SU-DHL-6 (cell line): Measurements from ENCODE around the gene SPIRE2.
"Not testable (repeated sequence)": the region's sequence is repeated elsewhere in the genome, so short reads cannot be mapped to it uniquely, and the experiment has no call there.

Source experiments
- H2AFZ ChIP-seq: fragments of 200-600 bp; sonication (generic); 2 replicates; pipeline ENCODE4 v1.6.1; 2014; ENCODE audit warnings: low read depth, mild to moderate bottlenecking, moderate library complexity, mixed read lengths, antibody characterized with exemption, low read length; ENCODE audit not compliant: severe bottlenecking
- H3F3A ChIP-seq: fragments of 200-600 bp; shearing (Covaris generic); 2 replicates; pipeline ENCODE4 v1.6.0; 2016; ENCODE audit warnings: antibody characterized with exemption, mild to moderate bottlenecking; ENCODE audit not compliant: insufficient read depth
- H3K27ac ChIP-seq: fragments of 200-600 bp; sonication (generic); 2 replicates; pipeline ENCODE4 v1.5.1; 2016; ENCODE audit warnings: low read depth, mild to moderate bottlenecking, low read length, moderate library complexity, mixed read lengths
- H3K27me3 ChIP-seq: fragments of 200-600 bp; sonication (generic), shearing (Covaris generic); 2 replicates; pipeline ENCODE4 v1.6.0; 2014; ENCODE audit warnings: mild to moderate bottlenecking, low read length
- H3K36me3 ChIP-seq: fragments of 200-600 bp; sonication (generic); 2 replicates; pipeline ENCODE4 v1.6.1; 2014; ENCODE audit warnings: mild to moderate bottlenecking, low read length, mixed read lengths
- H3K4me2 ChIP-seq: fragments of 300-600, 200-600 bp; shearing (Covaris generic), sonication (generic); 2 replicates; pipeline ENCODE4 v1.6.0; 2014; ENCODE audit warnings: low read length, low read depth, mild to moderate bottlenecking; ENCODE audit not compliant: poor library complexity, severe bottlenecking
- H3K4me3 ChIP-seq: fragments of 200-600 bp; sonication (generic); 2 replicates; pipeline ENCODE4 v1.5.1; 2014; ENCODE audit warnings: antibody characterized with exemption, low read length, mild to moderate bottlenecking, mixed read lengths; ENCODE audit not compliant: insufficient read depth, poor library complexity, severe bottlenecking
- H3K79me2 ChIP-seq: fragments of 200-600 bp; sonication (generic); 2 replicates; pipeline ENCODE4 v1.6.1; 2014; ENCODE audit warnings: mild to moderate bottlenecking, low read length, moderate library complexity; ENCODE audit not compliant: insufficient read depth
- H3K9ac ChIP-seq: fragments of 200-600 bp; sonication (generic); 2 replicates; pipeline ENCODE4 v1.7.0; 2014; ENCODE audit warnings: mild to moderate bottlenecking, low read length
- H3K9me2 ChIP-seq: fragments of 200-600 bp; sonication (generic); replicated peaks from 2 replicates; pipeline ENCODE4 v1.6.1; 2014; ENCODE audit warnings: low read length; ENCODE audit not compliant: insufficient read depth
- H3K9me3 ChIP-seq: fragments of 200-600 bp; sonication (generic); 2 replicates; pipeline ENCODE4 v1.6.1; 2014; ENCODE audit warnings: low read length, mixed read lengths; ENCODE audit not compliant: insufficient read depth
- H4K20me1 ChIP-seq: fragments of 200-600 bp; sonication (generic); 2 replicates; pipeline ENCODE4 v1.6.1; 2014; ENCODE audit warnings: low read depth, mild to moderate bottlenecking, antibody characterized with exemption, low read length, moderate library complexity, mixed read lengths
- EZH2phosphoT487 ChIP-seq: fragments of 200-600 bp; sonication (generic), shearing (Covaris generic); conservative IDR thresholded peaks from 2 replicates; pipeline ENCODE4 v1.6.1; 2018; ENCODE audit warnings: mild to moderate bottlenecking, antibody characterized with exemption, low read length, moderate library complexity, mixed read lengths
- TF ChIP-seq, protein P1 (sequence below): fragments of 200-600 bp; sonication (generic); IDR thresholded peaks from one replicate; pipeline ENCODE4 v1.5.1; 2017; ENCODE audit warnings: antibody characterized with exemption, mild to moderate bottlenecking, low read length, moderate library complexity; ENCODE audit not compliant: insufficient read depth, poor library complexity, severe bottlenecking

SPIRE2 gene

DNA sequence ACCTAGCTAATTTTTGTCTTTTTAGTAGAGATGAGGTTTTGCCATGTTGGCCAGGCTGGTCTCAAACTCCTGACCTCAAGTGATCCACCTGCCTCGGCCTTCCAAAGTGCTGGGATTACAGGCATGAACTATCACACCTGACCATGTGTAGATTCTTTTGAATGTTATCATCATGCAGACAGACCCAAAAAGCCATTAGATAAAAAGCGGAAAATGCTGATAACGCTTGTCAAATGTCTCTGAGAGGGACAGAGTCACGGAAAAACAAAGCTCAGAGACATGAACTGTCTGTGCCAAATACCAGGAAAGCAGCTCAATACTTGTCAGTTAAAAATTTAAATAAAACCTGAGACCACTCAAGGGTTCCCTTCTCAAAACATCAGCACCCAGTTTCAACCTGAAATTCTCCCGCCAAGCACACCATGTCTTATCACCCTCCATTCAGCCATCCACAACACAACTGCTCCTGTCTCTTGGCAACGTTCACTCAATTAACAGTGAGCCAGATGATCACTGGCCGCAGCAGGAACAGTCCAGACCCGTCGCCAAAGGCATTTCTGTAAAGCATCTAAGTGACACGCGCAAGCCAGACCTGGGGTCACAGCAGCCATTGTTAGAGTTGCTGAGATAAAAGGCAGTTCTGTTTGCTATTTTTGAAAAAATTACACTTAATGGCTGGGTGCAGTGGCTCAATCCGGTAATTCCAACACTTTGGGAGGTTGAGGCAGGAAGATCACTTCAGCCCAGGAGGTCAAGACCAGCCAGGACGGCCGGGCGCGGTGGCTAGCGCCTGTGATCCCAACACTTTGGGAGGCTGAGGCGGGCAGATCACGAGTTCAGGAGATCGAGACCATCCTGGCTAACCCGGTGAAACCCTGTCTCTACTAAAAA is 41.6 kb upstream of the SPIRE2 start:
- H3F3A ChIP-seq, result no peaks in the 10 kb centered on the region
- no peak for TF ChIP-seq EZH2phosphoT487
- TF ChIP-seq, protein P1, sequence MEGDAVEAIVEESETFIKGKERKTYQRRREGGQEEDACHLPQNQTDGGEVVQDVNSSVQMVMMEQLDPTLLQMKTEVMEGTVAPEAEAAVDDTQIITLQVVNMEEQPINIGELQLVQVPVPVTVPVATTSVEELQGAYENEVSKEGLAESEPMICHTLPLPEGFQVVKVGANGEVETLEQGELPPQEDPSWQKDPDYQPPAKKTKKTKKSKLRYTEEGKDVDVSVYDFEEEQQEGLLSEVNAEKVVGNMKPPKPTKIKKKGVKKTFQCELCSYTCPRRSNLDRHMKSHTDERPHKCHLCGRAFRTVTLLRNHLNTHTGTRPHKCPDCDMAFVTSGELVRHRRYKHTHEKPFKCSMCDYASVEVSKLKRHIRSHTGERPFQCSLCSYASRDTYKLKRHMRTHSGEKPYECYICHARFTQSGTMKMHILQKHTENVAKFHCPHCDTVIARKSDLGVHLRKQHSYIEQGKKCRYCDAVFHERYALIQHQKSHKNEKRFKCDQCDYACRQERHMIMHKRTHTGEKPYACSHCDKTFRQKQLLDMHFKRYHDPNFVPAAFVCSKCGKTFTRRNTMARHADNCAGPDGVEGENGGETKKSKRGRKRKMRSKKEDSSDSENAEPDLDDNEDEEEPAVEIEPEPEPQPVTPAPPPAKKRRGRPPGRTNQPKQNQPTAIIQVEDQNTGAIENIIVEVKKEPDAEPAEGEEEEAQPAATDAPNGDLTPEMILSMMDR, result no peak
- no peaks in the 10 kb centered on the region for H4K20me1 ChIP-seq
- no peak overlapping the region for H3K4me2 ChIP-seq
- no peak overlapping the region for H3K27ac ChIP-seq
- no peak overlapping the region for H3K9ac ChIP-seq
- H2AFZ ChIP-seq, result no peak overlapping the region
- H3K36me3 ChIP-seq, result peaks cover 20% of the 10 kb centered on the region; the same call in 1 of the 2 replicates
- H3K9me2 ChIP-seq, result no peaks in the 10 kb centered on the region
- H3K4me3 ChIP-seq, result no peak overlapping the region
- no peaks in the 10 kb centered on the region for H3K27me3 ChIP-seq
- no peaks in the 10 kb centered on the region for H3K9me3 ChIP-seq
- H3K79me2 ChIP-seq, result peaks cover 9% of the 10 kb centered on the region; the same call in 1 of the 2 replicates

DNA sequence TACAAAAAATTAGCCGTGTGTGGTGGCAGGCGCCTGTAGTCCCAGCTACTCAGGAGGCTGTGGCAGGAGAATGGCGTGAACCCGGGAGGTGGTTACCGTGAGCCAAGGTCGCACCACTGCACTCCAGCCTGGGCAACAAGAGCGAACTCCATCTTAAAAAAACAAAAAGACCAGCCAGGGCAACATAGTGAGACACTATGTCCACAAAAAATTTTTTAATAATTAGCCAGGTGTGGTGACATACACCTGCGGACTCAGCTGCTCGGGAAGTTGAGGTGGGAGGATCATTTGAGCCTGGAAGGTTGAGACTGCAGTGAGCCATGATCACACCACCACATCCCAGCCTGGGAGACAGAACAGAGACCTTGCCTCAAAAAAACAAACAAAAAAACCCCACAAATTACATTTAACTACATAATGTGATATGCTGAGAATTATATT is 40.9 kb upstream of the SPIRE2 start:
- no peak overlapping the region for H3K4me3 ChIP-seq
- H3F3A ChIP-seq, result no peaks in the 10 kb centered on the region
- TF ChIP-seq, protein P1, result no peak
- TF ChIP-seq EZH2phosphoT487, result no peak
- peaks cover 9% of the 10 kb centered on the region; the same call in 1 of the 2 replicates for H3K79me2 ChIP-seq
- H3K4me2 ChIP-seq, result no peak overlapping the region
- H3K9me2 ChIP-seq, result no peaks in the 10 kb centered on the region
- H4K20me1 ChIP-seq, result no peaks in the 10 kb centered on the region
- peaks cover 20% of the 10 kb centered on the region; the same call in 1 of the 2 replicates for H3K36me3 ChIP-seq
- H3K9me3 ChIP-seq, result no peaks in the 10 kb centered on the region
- no peak overlapping the region for H2AFZ ChIP-seq
- no peak overlapping the region for H3K27ac ChIP-seq
- no peak overlapping the region for H3K9ac ChIP-seq
- no peaks in the 10 kb centered on the region for H3K27me3 ChIP-seq

DNA sequence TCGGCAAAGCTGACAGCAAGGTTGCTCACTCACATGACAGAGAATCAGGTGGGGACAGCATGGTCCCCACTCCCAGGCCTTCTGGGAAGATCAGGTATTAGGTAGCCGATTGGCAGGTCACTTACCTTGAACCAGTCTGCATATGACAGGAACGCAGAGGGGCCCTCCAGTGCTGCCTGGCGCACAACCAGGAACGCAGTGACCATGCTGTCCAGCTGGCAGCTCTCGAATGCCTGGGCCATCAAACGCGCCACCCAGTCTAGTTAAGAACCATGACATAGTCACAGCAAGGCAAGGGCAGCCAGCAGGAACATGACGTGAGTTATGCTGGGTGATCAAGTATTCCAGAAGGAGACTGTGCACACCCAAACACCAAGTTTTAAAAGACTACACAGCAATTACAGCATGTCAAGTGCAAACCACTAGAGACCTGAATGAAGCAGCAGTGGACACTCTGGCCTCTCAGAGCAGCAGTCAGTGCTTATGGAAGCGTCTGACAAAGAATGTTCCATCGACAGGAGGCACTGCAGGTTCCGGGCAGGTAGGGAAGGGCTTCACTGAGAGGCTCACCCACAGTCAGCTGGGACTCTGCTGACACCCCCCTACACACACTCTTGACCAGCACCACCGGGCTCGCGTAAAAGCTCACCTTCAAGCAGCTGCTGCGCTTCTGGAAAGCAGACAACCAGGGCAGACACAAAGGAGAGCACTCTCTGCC is 36.8 kb upstream of the SPIRE2 start:
- H3F3A ChIP-seq, result no peaks in the 10 kb centered on the region
- no peak overlapping the region for H3K9ac ChIP-seq
- no peaks in the 10 kb centered on the region for H3K9me3 ChIP-seq
- no peaks in the 10 kb centered on the region for H3K27me3 ChIP-seq
- no peak overlapping the region for H3K4me3 ChIP-seq
- TF ChIP-seq, protein P1, result no peak
- no peak for TF ChIP-seq EZH2phosphoT487
- H3K9me2 ChIP-seq, result no peaks in the 10 kb centered on the region
- peaks cover 9% of the 10 kb centered on the region; the same call in 1 of the 2 replicates for H3K79me2 ChIP-seq
- peaks cover 14% of the 10 kb centered on the region; the same call in 1 of the 2 replicates for H3K36me3 ChIP-seq
- H3K27ac ChIP-seq, result no peak overlapping the region
- no peak overlapping the region for H3K4me2 ChIP-seq
- H4K20me1 ChIP-seq, result no peaks in the 10 kb centered on the region
- no peak overlapping the region for H2AFZ ChIP-seq

DNA sequence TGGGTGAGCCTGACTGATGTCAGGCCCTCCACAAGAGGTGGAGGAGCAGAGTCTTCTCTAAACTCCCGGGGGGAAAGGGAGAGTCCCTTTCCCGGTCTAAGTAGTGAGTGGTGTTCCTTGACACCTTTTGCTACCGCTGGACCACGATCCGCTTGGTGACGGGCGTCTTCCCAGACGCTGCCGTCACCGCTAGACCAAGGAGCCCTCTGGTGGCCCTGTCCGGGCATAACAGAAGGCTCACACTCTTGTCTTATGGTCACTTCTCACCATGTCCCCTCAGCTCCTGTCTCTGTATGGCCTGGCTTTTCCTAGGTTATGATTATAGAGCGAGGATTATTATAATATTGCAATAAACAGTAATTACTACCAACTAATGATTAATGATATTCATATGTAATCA is 35.2 kb upstream of the SPIRE2 start:
- not testable (repeated sequence) for H3K36me3 ChIP-seq

More for the DNA sequence above, 35.2 kb upstream of the SPIRE2 start:
- H3F3A ChIP-seq, H2AFZ ChIP-seq, H3K4me3 ChIP-seq, H3K27ac ChIP-seq, H3K4me2 ChIP-seq, H3K9me2 ChIP-seq, H3K79me2 ChIP-seq, H3K9ac ChIP-seq, H3K9me3 ChIP-seq, H4K20me1 ChIP-seq, H3K27me3 ChIP-seq: not testable (repeated sequence)
